Measurements from ENCODE around the gene DNAJC24.

The DNAJC24 gene

GRCh38 chr11:31417357-31417756, 47.7 kb downstream of the DNAJC24 start:
- no peak for DNase-seq

GRCh38 chr11:31417816-31418215, 48.2 kb downstream of the DNAJC24 start:
- DNase-seq: no peak

- no peak for DNase-seq
These were observed 49.5 kb downstream of the DNAJC24 start for GRCh38 chr11:31419138-31419537.

- DNase-seq: no peak
These were observed 50.0 kb downstream of the DNAJC24 start for GRCh38 chr11:31419669-31420068.

GRCh38 chr11:31421820-31422219, 52.2 kb downstream of the DNAJC24 start:
- DNase-seq: no peak

- DNase-seq: no peak
These were observed 53.0 kb downstream of the DNAJC24 start for GRCh38 chr11:31422703-31423102.

- no peak for DNase-seq
These were observed 55.0 kb downstream of the DNAJC24 start for GRCh38 chr11:31424652-31425051.

GRCh38 chr11:31433851-31434250, 64.2 kb downstream of the DNAJC24 start:
- DNase-seq: no peak

GRCh38 chr11:31437742-31438435, 68.2 kb downstream of the DNAJC24 start:
- no peak for DNase-seq

GRCh38 chr11:31441296-31441695, 71.6 kb downstream of the DNAJC24 start:
- no peak for DNase-seq

- DNase-seq: no peak
These were observed 72.4 kb downstream of the DNAJC24 start for GRCh38 chr11:31442086-31442485.

- no peak for DNase-seq
These were observed 74.1 kb downstream of the DNAJC24 start for GRCh38 chr11:31443802-31444201.

GRCh38 chr11:31445621-31446020, 76.0 kb downstream of the DNAJC24 start:
- DNase-seq: no peak

GRCh38 chr11:31449040-31449439, 79.4 kb downstream of the DNAJC24 start:
- no peak for DNase-seq

- DNase-seq: no peak
These were observed 81.2 kb downstream of the DNAJC24 start for GRCh38 chr11:31450841-31451240.

GRCh38 chr11:31455177-31455576, 85.5 kb downstream of the DNAJC24 start:
- DNase-seq: no peak

GRCh38 chr11:31464436-31464835, 94.8 kb downstream of the DNAJC24 start:
- DNase-seq: no peak

- no peak for DNase-seq
These were observed 104.4 kb downstream of the DNAJC24 start for GRCh38 chr11:31474083-31474482.

GRCh38 chr11:31477528-31478222, 108.0 kb downstream of the DNAJC24 start:
- DNase-seq: no peak

- DNase-seq: no peak
These were observed 108.5 kb downstream of the DNAJC24 start for GRCh38 chr11:31478223-31478590.

GRCh38 chr11:31479066-31479465, 109.4 kb downstream of the DNAJC24 start:
- DNase-seq: no peak

GRCh38 chr11:31480930-31481329, 111.3 kb downstream of the DNAJC24 start:
- DNase-seq: no peak
